Measurements from ENCODE around the gene SPECC1L.
"Not testable (repeated sequence)": the region's sequence is repeated elsewhere in the genome, so short reads cannot be mapped to it uniquely, and the experiment has no call there.

The SPECC1L gene

DNA sequence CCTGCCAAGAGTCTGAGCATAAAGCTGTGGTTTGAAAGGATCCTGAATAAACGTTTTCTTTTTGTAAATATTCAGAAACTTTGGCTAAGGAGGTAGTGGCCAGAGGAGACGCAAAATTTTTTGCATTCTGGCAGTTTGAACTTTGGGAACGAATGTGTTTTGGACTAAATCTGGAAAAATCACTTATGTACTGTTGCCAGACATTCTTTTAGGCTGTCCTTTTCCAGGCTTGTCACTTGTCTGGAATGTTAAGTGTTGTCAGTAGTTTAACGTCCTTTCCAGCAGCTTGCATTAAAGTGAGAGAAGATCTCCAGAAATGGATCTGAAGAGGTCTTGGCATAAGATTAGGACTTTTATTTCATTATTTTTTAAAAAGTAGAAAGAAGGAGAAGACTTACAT, 18.5 kb downstream of the SPECC1L start:
- peak; percentile 83 for DNase-seq (ENCODE audit: low read depth)
- peak overlapping the region; percentile 76 for H3K9ac ChIP-seq (ENCODE audit: low read length)
- no peaks in the 10 kb centered on the region for H3K9me3 ChIP-seq (ENCODE audit: control insufficient read depth, low read length)
- H3K36me3 ChIP-seq (ENCODE audit: control insufficient read depth, insufficient read depth, low read length, severe bottlenecking) = no peaks in the 10 kb centered on the region
- H3K4me1 ChIP-seq (ENCODE audit: control insufficient read depth, insufficient read depth, low read length) = peaks cover 51% of the 10 kb centered on the region
- no peaks in the 10 kb centered on the region for H3K27me3 ChIP-seq (replicated peaks; ENCODE audit: control insufficient read depth, insufficient read depth, low read length)
- peak overlapping the region; percentile 58 for H3K4me3 ChIP-seq (ENCODE audit: low read length)

DNA sequence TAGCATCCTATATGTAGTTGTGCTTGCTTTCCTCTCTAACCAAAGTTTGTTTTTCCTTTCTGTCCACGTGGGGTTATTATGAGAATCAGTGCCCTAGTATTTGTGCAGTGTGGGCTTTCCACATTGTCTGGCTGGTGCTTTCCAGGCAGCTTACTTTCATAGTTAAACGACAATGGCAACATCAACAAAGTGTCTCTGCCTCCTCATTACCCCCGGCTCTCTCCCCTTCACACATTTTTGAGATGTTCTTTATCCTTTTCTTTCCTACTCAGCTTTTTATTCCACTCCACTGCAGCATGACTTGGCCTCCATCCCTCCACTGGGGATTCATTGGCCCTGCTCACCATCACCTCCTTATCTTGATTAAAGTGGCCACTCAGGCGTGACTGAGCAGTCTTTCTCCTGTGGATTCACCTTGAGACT, 19.1 kb downstream of the SPECC1L start:
- Histone ChIP-seq H3K4me3 (ENCODE audit: low read length) (peak overlapping the region; percentile 58), H3K9ac (ENCODE audit: low read length) (peak overlapping the region; percentile 76), H3K27me3 (replicated peaks; ENCODE audit: control insufficient read depth, insufficient read depth, low read length) (no peaks in the 10 kb centered on the region), H3K36me3 (ENCODE audit: control insufficient read depth, insufficient read depth, low read length, severe bottlenecking) (no peaks in the 10 kb centered on the region), H3K9me3 (ENCODE audit: control insufficient read depth, low read length) (no peaks in the 10 kb centered on the region), H3K4me1 (ENCODE audit: control insufficient read depth, insufficient read depth, low read length) (peaks cover 48% of the 10 kb centered on the region)
- peak; percentile 48 for DNase-seq (ENCODE audit: low read depth)

DNA sequence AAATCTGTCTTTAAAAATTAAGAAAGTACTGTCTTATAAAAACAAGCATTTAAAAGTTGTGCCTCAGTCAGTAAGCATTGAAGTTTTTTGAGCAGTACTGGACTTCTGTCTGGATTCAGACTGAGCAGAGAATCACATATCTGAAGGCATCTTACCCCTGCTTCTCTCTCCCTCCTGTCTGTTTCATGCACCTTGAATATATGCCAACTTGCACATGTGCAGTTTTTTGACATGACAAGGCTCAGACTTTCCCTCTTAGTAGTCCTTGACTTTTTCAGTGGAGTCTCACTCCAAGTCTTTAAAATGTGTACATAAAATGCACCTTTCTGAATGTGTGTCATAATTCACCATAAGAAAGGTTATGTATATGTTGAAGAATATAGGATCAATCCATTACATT, 19.8 kb downstream of the SPECC1L start:
- peak; percentile 43 for DNase-seq (ENCODE audit: low read depth)
- peak overlapping the region; percentile 58 for H3K4me3 ChIP-seq (ENCODE audit: low read length)
- H3K36me3 ChIP-seq (ENCODE audit: control insufficient read depth, insufficient read depth, low read length, severe bottlenecking) = no peaks in the 10 kb centered on the region
- H3K27me3 ChIP-seq (replicated peaks; ENCODE audit: control insufficient read depth, insufficient read depth, low read length) = no peaks in the 10 kb centered on the region
- H3K9me3 ChIP-seq (ENCODE audit: control insufficient read depth, low read length) = no peaks in the 10 kb centered on the region
- peaks cover 41% of the 10 kb centered on the region for H3K4me1 ChIP-seq (ENCODE audit: control insufficient read depth, insufficient read depth, low read length)
- H3K9ac ChIP-seq (ENCODE audit: low read length) = peak overlapping the region; percentile 76

DNA sequence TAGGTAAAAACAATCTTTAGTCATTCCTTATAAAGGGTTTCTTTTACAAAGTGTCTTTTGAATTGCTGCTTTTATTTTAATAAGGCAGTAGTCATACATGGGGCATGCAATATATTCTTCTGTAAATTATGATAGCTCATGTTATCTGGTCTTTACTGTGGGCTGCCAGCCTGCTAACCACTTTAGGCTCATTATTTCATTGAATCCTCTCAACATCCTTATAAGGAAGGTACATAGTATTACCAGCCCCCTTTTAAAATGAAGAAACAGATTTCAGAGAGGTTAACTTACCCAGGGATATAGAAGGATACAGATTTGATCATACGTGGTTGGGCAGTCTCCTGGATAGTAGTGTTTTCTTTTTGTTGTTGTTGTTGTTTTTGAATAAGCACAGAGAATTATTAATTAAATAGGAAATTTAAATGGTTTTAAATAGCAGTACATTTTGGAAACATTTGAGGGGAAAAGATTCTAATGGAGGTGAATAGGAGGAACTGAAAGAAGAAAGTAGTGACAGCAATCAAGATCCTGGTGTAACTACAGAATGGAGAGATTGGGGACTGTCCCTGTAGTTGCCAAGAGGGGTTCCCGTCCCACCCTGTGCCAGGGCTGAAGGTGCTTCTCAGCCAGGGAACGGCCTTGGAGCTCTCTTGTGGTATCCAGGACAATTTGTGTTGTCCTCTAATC, 21.0 kb downstream of the SPECC1L start:
- H3K4me1 ChIP-seq (ENCODE audit: control insufficient read depth, insufficient read depth, low read length) = peaks cover 41% of the 10 kb centered on the region
- H3K27me3 ChIP-seq (replicated peaks; ENCODE audit: control insufficient read depth, insufficient read depth, low read length) = no peaks in the 10 kb centered on the region
- no peak overlapping the region for H3K4me3 ChIP-seq (ENCODE audit: low read length)
- H3K9me3 ChIP-seq (ENCODE audit: control insufficient read depth, low read length) = no peaks in the 10 kb centered on the region
- DNase-seq (ENCODE audit: low read depth) = no peak
- no peak overlapping the region for H3K9ac ChIP-seq (ENCODE audit: low read length)
- H3K36me3 ChIP-seq (ENCODE audit: control insufficient read depth, insufficient read depth, low read length, severe bottlenecking) = no peaks in the 10 kb centered on the region

DNA sequence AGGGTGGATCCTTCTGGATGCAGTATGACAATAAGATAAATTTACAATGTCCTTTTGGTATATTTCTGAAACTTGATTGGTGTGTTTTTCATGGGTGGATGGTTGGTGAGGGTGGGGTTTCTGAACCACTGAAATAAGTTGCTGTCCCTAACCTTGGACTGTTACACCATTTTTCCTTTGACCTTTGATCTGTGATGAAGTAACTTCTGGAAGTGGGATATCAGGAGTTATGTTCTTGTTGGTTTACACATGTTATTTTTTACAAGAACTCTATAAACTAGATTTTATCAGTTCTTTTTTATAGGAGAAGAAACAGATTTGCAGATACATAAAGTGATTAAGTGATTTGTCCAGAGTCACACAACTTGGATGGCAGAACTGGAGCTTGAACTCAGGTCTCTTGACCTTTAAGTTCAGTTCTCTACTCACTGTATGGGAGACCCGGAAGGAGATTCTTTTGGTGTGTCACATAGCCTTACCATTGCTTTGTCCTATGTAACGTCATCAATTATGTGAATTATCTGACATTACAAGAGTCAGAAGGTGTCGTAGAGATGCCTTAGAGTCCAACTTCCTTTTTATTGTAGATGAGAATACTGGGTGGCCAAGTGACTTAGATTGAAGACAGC, 21.7 kb downstream of the SPECC1L start:
- not testable (repeated sequence) for H3K36me3 ChIP-seq (ENCODE audit: control insufficient read depth, insufficient read depth, low read length, severe bottlenecking); H3K9ac ChIP-seq (ENCODE audit: low read length); H3K4me3 ChIP-seq (ENCODE audit: low read length); H3K9me3 ChIP-seq (ENCODE audit: control insufficient read depth, low read length); DNase-seq (ENCODE audit: low read depth); H3K27me3 ChIP-seq (replicated peaks; ENCODE audit: control insufficient read depth, insufficient read depth, low read length)
- H3K4me1 ChIP-seq (ENCODE audit: control insufficient read depth, insufficient read depth, low read length) = peaks cover 41% of the 10 kb centered on the region

DNA sequence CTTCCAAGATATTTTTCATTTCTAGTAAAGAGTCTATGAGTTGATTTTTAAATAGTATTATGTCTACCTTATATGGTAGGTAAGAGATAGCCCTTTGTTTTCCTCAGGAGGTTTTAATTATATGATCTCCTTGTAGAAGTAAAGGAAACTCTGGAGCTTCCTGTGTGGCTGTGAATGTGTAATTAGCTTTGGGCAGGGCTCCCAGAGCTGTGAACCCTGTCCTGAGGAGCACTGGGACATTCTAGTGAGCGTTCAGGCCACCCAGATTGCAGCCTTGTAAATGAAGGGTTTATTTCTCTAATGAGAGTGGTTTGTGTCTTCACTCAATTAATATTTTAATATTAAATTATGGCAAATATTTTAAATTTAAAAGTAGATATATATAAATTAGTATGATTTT, 24.3 kb downstream of the SPECC1L start:
- H3K9me3 ChIP-seq (ENCODE audit: control insufficient read depth, low read length); H3K9ac ChIP-seq (ENCODE audit: low read length); DNase-seq (ENCODE audit: low read depth); H3K36me3 ChIP-seq (ENCODE audit: control insufficient read depth, insufficient read depth, low read length, severe bottlenecking); H3K4me3 ChIP-seq (ENCODE audit: low read length); H3K27me3 ChIP-seq (replicated peaks; ENCODE audit: control insufficient read depth, insufficient read depth, low read length): not testable (repeated sequence)
- peaks cover 28% of the 10 kb centered on the region for H3K4me1 ChIP-seq (ENCODE audit: control insufficient read depth, insufficient read depth, low read length)

DNA sequence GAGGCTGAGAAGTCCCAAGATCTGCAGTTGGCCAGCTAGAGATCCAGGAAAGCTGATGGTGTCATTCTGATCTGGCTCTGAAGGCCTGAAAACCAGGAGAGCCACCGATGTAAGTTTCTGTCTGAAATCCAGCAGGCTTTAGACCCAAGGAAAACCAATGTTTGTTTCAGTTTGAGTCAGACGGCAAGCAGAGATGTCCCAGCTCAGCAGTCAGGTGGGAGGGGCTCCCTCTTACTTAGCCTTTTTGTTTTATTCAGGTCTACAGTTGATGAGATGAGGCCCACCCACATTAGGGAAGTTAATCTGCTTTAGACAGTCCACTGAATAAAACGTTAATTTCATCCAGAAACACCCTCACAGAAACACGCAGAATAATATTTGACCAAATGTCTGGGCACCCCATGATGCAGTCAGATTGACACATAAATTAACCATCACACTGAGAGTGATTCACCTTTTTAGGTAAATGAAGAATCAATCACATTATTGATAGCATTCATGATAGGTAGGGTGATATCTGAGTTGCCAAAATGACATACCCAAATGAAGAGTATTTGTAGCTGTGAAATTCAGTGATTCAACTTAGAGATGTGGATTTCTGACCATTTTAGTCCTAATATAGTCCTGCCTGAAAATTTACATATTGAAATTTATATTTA, 28.0 kb downstream of the SPECC1L start:
- not testable (repeated sequence) for H3K9ac ChIP-seq (ENCODE audit: low read length); H3K9me3 ChIP-seq (ENCODE audit: control insufficient read depth, low read length); H3K27me3 ChIP-seq (replicated peaks; ENCODE audit: control insufficient read depth, insufficient read depth, low read length); H3K4me1 ChIP-seq (ENCODE audit: control insufficient read depth, insufficient read depth, low read length); H3K4me3 ChIP-seq (ENCODE audit: low read length); H3K36me3 ChIP-seq (ENCODE audit: control insufficient read depth, insufficient read depth, low read length, severe bottlenecking); DNase-seq (ENCODE audit: low read depth)

DNA sequence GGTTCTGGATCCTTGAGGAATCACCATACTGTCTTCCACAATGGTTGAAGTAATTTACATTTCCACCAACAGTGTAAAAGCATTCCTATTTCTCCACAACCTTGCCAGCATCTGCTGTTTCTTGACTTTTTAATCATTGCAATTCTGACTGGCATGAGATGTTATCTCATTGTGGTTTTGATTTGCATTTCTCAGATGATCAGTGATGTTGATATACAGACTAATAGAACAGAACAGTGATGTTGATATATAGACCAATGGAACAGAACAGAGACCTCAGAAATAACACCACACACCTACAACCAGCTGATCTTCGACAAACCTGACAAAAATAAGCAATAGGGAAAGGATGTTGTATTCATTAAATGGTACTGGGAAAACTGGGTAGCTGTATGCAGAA, 29.9 kb downstream of the SPECC1L start:
- peaks cover 22% of the 10 kb centered on the region for H3K36me3 ChIP-seq (ENCODE audit: control insufficient read depth, insufficient read depth, low read length, severe bottlenecking)
- peaks cover 21% of the 10 kb centered on the region for H3K4me1 ChIP-seq (ENCODE audit: control insufficient read depth, insufficient read depth, low read length)
- H3K9me3 ChIP-seq (ENCODE audit: control insufficient read depth, low read length); DNase-seq (ENCODE audit: low read depth); H3K27me3 ChIP-seq (replicated peaks; ENCODE audit: control insufficient read depth, insufficient read depth, low read length); H3K9ac ChIP-seq (ENCODE audit: low read length); H3K4me3 ChIP-seq (ENCODE audit: low read length): not testable (repeated sequence)

DNA sequence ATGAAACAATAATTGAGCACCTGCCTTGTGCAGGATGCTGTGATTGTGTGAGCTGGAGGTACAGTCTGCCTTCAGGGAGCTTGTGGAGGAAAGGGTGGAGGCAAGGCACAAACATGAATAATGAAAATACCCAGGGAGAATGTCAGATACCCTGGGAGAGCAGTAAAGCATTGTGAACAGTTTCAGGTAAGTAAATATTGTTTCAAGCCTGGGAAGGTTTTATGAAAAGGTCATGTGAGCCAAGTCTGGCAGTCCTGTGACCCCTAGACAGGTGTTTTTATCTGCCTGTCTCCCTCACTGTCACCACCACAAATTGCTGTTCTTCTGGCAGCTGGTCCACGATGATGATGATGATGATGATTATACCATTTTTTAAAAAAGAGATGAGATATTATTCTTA, 32.0 kb downstream of the SPECC1L start:
- no peak for DNase-seq (ENCODE audit: low read depth)
- Histone ChIP-seq H3K27me3 (replicated peaks; ENCODE audit: control insufficient read depth, insufficient read depth, low read length) (no peaks in the 10 kb centered on the region), H3K36me3 (ENCODE audit: control insufficient read depth, insufficient read depth, low read length, severe bottlenecking) (peaks cover 37% of the 10 kb centered on the region), H3K4me1 (ENCODE audit: control insufficient read depth, insufficient read depth, low read length) (peaks cover 21% of the 10 kb centered on the region), H3K9me3 (ENCODE audit: control insufficient read depth, low read length) (no peaks in the 10 kb centered on the region), H3K9ac (ENCODE audit: low read length) (no peak overlapping the region), H3K4me3 (ENCODE audit: low read length) (no peak overlapping the region)

DNA sequence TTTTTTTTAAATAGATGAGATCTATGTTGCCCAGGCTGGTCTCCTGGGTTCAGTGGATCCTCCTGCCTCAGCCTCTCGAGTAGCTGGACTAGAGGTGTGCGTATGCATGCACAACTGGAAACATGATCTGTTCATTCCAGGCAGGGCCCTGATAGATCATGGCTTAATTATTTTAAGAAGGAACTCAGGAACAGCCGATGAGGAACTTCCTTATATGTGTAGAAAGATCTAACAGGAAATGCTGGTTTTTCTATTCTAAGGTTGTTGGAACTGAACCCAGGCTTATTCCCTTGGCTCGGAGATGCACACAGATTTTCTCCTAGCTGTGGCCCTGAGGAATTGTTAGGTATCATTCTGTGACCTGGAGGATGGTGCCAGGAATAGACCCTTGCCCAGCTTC, 32.4 kb downstream of the SPECC1L start:
- DNase-seq (ENCODE audit: low read depth) = no peak
- Histone ChIP-seq H3K36me3 (ENCODE audit: control insufficient read depth, insufficient read depth, low read length, severe bottlenecking) (peaks cover 40% of the 10 kb centered on the region), H3K9me3 (ENCODE audit: control insufficient read depth, low read length) (no peaks in the 10 kb centered on the region), H3K9ac (ENCODE audit: low read length) (no peak overlapping the region), H3K27me3 (replicated peaks; ENCODE audit: control insufficient read depth, insufficient read depth, low read length) (no peaks in the 10 kb centered on the region), H3K4me1 (ENCODE audit: control insufficient read depth, insufficient read depth, low read length) (peaks cover 21% of the 10 kb centered on the region), H3K4me3 (ENCODE audit: low read length) (no peak overlapping the region)

DNA sequence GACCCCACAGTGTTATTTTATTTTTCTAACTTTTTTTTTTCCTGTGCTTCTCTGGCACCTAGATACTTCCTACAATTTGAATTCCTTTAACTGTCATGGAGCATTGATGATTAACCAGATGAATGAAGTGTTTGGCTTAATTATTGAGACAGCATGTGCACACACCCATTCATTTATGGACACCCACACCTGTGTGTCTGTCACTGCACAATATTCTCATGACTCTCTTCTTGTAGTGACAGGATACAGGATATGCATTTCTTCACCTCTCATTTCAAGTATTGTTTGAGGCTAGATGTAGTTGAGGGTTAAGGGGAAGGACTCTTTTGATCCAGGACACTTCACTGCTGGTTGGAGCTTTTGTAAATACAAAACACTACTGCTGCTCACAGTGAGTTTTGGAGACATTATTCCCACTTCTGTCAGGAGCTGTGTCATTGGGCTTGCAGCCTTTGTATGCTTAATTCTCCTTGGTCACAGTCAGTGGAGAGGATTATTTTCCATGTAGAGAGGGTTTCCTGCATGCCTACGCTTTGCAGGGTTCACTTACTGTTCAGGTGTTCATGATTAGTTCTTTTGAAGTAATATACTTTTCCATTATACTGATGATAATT, 33.5 kb downstream of the SPECC1L start:
- H3K9me3 ChIP-seq (ENCODE audit: control insufficient read depth, low read length) = no peaks in the 10 kb centered on the region
- peaks cover 40% of the 10 kb centered on the region for H3K36me3 ChIP-seq (ENCODE audit: control insufficient read depth, insufficient read depth, low read length, severe bottlenecking)
- no peaks in the 10 kb centered on the region for H3K27me3 ChIP-seq (replicated peaks; ENCODE audit: control insufficient read depth, insufficient read depth, low read length)
- peaks cover 16% of the 10 kb centered on the region for H3K4me1 ChIP-seq (ENCODE audit: control insufficient read depth, insufficient read depth, low read length)
- DNase-seq (ENCODE audit: low read depth) = no peak
- no peak overlapping the region for H3K9ac ChIP-seq (ENCODE audit: low read length)
- H3K4me3 ChIP-seq (ENCODE audit: low read length) = no peak overlapping the region
